IPS DF 19.7 (cell line): Measurements from ENCODE around the gene F3.
A peak's percentile ranks its signal among the peaks of the same experiment; 100 is the strongest.

ENCODE experiments used
- DNase-seq: peaks from one replicate; pipeline ENCODE4 v3.0.0-alpha.2; 2013; ENCODE audit warnings: low read depth, low spot score

F3 gene

DNA sequence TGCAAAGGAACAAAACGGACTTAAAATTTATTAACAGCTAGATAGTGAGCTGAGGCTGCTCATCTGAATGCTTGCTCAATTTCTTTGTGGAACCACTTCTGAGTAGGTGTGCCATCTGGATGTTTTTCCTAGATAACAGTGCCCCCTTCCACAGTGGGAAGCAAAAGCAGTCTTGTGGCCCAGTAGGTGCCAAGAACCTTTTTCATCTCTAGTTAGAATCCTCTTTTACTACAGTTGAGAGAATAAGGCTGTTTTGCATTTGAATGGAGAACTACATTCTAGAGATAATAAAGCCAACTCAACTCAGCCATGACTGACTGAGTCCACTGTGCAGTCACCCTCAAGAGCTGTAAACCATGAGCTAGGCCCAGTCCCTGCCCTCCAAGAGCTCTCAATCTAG lies 13.3 kb downstream of the F3 start:
- no peak for DNase-seq

DNA sequence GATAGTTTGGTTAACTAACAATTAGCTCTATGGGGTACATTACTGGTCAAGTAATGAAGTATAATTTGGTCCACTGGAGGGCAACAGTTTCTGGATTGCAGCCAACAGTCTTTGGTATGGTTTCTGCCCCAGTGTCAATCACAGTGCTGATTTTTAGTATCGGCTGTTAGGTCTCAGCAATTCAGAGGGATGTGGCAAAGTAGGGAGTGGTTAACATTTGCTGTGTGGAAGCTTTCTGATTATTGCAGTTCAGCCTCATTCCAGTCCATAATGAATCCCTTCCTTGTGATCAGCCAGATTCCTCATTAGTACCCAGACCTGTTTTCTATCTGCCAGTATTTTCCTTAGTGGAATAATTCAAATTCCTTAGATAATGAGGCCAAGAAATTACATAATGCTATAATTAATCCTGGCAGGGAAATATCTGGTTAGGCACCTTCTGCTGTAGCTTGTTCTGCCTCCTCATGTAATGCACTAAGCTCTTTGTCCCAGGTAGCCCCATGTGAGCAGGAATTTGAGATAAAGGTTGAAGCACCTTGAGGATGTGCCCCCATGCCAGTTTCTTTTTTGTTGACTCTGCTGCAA lies 14.0 kb downstream of the F3 start:
- DNase-seq, result no peak

GRCh38 chr1:94526152-94526980 lies 15.2 kb downstream of the F3 start:
- DNase-seq, result no peak

- no peak for DNase-seq
Observed at GRCh38 chr1:94524531-94524930, 17.0 kb downstream of the F3 start.

DNA sequence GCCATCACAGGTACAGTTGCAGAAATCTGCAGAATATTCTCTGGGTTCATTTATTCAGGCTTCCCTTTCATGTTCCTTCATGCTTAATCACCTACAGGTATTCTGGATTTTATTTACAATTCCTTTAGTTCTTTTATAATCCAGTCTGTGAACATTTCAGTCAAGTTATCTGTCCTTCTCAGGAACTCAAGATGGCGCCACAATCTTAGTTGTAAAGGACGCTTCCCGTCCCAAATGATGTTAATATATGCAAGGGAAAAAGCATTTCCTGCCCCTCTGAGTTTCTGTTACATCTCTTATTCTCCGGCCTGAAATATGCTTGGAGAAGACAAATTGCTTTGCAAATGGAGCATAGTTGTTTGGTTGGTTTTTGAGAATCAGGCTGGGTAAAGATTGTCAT lies 19.3 kb downstream of the F3 start:
- DNase-seq, result no peak

- no peak for DNase-seq
Observed at GRCh38 chr1:94519351-94519750, 22.2 kb downstream of the F3 start.

GRCh38 chr1:94515296-94515947 lies 26.1 kb downstream of the F3 start:
- no peak for DNase-seq

- no peak for DNase-seq
Observed at GRCh38 chr1:94514095-94514727, 27.3 kb downstream of the F3 start.

- no peak for DNase-seq
Observed at GRCh38 chr1:94512816-94513215, 28.7 kb downstream of the F3 start.

DNA sequence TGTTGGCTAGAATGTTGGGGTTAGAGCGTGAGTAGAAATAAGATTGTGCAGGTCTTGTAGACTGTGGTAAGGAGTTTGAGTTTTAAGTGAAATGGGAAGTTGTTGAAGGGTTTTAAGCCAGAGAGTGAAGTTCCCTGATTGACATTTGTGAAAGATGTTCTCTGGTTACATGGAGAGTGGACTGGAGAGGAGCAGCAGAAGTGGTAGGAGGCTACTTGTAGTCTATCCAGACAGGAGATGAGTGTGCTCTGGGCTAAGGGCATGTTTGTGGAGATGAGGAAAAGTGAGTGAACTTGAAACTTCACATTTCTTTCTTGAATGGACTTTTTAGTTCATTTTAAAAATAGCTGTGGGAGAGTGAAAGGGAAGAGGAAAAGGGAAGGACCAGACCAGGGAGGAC lies 37.0 kb downstream of the F3 start:
- no peak for DNase-seq

DNA sequence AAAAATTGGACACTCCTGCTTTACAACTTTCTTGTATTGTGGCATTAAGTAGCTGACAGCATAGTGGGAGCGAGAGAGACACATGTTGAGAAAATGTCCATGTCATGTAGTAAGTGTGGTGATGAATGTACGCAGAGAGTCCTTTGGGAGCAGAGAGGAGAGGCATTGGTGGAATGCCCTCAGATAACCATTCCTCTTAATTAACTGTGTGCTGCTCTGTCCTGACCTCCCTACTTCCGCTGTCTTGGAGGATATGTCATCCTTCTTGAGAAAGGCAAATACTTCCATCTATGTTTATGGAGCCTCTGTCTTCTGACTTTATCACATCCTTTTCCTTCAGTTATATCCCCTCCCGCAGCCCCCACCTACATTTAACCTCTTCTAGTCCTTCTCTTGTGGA lies 38.4 kb downstream of the F3 start:
- DNase-seq, result no peak

DNA sequence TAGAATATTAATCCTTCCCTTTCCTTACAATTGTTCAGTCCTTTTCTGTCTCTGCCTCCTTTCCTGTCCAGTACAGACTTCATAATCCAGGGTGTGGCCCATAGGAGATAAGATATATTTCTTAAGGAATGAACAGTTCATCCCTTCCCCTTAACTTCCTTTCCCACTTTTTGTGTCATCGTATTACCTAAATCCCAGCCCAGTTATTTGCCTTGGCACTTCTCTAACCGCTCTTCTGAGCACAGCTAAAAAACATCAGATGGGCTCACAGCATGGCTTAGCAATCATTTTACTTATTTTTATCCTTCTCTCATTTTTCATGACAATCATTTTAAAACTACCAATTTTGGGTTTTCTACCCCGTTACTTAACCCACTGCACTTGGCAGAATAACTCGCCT lies 39.6 kb downstream of the F3 start:
- no peak for DNase-seq

GRCh38 chr1:94501426-94501825 lies 40.1 kb downstream of the F3 start:
- DNase-seq, result no peak

GRCh38 chr1:94496076-94496755 lies 45.3 kb downstream of the F3 start:
- DNase-seq, result no peak

- no peak for DNase-seq
Observed at GRCh38 chr1:94490556-94490955, 51.0 kb downstream of the F3 start.

DNA sequence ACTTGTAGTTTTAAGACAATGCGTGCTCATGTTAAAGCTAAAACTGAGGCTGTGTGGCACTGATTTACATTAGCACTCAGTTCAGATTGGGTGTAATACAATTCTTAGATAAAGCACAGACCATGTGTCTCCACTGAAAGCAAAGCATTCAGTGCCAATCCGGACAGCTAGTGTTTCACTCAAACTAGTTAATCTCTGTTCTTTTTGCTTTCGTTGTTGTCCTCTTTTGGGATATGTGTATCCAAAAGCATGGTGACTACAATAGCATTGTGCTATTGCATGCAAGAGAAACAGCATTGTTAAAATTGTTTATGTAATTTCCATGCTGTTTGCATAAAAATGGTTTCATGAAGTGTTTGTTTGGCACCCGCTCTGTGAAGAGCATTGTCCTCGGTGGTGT lies 54.6 kb downstream of the F3 start:
- no peak for DNase-seq

- peak; percentile 70 for DNase-seq
Observed at GRCh38 chr1:94481473-94481933, 60.1 kb downstream of the F3 start.

GRCh38 chr1:94479682-94480081 lies 61.9 kb downstream of the F3 start:
- no peak for DNase-seq
